HT1080 (cell line): ENCODE measurements around the gene MAOA. TPM values are rescaled to one million over a fixed set of nuclear protein-coding genes. Genes with fewer than 3 reads are reported as not detected.
"Not testable (repeated sequence)": the region's sequence is repeated elsewhere in the genome, so short reads cannot be mapped to it uniquely, and the experiment has no call there.

Experiments used
- DNase-seq: peaks from one replicate; pipeline ENCODE4 v3.0.0-alpha.2; 2015; ENCODE audit warnings: low read depth
- total RNA-seq: library from RNA; depleted of rRNA; stranded (reverse); fragments of >200 nt; shearing (Covaris generic); gene quantifications from 2 replicates; pipeline ENCODE4 v1.2.3, GENCODE V29; 2014

Gene MAOA
- total RNA-seq, 1 experiment from 2014 or later: 14.5 TPM

DNA sequence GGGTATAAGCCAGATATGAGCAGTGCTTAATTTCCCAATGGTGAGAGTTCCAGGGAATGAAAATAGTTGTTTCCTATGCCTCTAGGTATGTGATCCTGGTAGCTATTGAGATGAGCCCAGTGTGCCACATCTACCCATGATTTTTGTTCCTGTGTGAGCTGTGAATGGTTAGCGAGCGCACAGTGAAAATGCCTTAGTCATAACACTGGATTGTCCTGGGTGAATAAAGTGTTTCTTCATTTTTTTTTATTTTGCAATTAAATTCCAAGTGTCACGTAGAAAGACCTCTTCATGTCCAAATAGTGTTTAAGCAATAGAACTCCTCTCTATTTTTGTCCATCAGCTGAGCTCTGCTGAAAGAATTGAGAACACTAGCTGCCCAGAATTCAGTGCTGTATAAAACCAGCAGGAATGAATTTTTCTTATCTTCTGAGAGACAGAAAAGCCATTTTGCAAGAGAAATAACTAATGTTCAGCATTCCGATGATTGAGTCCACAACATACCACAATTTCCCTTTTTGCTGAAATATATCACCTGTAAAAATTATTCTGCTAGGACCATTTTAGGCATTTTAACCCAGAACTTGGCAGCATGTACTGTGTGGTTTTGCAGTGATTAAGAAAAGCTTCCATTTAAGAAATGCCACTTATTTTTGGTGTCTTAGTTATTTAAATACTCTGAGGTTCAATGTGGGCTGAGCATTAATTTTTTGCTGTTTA is 5.6 kb downstream of the MAOA start:
- no peak for DNase-seq

DNA sequence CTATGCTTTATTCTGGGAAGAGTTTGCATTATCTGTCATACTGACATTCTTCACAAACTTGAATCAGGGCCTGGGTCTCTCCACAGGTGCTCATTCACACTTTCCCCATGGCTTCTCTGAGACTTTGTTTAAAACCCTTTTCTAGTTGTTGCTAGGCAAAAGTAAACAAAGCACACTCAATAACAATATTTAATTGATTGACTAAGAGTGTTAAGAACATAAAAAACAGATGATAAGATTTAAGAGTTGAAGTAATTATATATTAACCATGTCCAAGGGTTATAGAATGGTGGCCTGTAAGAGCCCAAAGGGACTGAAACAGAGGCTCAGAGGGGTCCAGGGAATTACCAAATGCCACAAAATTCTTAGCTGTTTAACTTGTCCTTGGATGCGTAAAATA is 7.1 kb downstream of the MAOA start:
- no peak for DNase-seq

DNA sequence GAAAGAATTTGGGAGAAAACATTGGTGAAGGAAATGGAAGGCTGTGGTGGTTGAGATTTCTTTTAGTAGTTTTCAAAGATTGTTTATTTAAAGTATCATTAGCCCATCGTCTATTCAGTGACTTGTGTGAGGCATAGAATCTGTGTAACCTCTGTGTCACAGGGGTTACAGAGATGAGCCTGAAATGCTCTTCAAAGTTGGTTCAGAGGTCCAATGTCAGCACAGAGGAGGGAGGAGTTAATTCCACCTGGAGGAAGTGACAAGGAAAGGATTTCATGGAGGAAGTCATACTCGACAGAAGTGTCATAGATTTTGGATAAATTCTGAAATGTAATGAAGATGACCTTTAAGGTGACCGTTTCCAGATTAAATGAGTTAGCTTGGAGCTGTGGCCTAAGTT is 8.2 kb downstream of the MAOA start:
- no peak for DNase-seq

DNA sequence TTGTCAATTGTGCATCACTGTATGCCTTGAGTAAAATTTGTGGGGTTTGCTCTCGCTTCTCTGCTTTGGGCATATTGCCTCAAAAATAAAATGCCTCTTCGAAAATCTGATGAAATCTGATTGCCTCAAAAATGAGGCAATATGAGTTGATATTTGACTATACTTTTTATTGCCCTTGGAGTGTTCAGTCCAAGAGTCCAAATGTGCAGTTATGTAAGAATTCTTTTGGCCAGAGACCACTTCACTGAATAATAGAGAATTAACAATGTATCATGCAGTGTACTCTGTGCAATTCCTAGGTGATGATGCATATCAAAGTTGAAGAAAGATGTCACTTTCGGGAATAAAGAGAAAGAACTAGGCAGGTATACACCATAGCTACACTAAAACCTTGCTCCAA is 8.6 kb downstream of the MAOA start:
- no peak for DNase-seq

DNA sequence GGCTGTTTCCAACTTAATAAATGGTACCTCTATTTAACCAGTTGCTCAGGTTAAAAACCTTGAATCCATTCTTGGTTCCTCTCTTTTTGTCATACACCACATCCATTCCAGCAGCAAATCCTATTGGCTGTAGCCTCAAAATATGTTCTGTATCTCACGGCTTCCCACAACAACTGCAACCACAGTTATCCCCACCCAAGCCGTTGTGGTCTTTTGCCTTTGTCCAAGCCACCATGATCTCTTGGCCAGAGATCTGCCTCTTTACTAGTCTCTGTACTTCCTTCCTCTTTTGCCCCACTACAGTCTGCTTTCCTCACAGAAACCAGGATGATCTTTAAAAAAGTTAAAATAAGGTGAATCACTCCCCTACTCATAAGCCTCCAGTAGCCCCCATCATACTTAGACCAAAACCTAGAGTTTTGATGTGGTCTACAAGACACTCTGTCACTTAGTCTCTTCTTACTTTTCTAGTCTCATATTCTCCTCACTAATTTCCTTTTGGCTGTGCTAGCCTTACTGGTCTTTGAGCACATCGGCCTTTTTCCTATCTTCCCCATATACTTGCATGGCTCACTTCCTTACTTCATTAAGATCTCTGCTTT is 10.3 kb downstream of the MAOA start:
- no peak for DNase-seq

DNA sequence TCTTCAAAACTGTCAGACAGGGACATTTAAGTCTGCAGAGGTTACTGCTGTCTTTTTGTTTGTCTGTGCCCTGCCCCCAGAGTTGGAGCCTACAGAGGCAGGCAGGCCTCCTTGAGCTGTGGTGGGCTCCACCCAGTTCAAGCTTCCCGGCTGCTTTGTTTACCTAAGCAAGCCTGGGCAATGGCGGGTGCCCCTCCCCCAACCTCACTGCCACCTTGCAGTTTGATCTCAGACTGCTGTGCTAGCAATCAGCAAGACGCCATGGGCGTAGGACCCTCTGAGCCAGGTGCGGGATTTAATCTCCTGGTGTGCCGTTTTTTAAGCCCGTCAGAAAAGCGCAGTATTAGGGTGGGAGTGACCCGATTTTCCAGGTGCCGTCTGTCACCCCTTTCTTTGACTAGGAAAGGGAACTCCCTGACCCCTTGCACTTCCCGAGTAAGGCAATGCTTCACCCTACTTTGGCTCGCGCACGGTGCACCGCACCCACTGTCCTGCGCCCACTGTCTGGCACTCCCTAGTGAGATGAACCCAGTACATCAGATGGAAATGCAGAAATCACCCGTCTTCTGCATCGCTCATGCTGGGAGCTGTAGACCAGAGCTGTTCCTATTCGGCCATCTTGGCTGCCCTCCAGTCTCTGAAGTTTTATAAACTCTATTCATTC is 20.0 kb downstream of the MAOA start:
- DNase-seq: not testable (repeated sequence)

DNA sequence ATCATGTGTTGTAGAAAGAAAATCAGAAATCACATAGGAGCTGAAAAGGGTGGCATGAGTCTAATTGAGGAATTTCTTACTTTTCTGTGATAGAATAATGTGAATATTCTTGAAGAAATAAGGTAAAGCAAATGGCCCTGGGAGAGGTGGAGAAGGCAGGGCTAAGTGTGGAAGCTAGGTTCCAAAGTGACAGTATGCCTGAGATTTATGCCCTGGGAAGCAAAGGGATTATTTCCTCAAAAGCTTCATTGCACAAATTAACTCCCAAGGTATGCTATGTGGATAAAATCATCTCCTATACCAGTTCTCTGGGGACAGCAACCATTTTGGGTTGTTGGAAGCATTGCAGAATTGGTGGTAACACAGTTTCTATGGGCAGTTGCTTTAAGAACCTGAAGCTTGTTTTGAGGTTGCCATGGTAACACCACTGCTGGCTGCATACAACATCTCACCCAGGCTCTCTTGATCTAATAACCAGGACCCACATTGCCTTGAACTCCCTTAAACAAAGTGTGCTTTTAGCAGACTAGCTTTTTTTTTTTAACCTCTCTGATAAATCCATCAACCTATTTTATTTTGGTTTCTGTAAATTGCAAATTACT is 21.0 kb downstream of the MAOA start:
- DNase-seq: peak; percentile 6

DNA sequence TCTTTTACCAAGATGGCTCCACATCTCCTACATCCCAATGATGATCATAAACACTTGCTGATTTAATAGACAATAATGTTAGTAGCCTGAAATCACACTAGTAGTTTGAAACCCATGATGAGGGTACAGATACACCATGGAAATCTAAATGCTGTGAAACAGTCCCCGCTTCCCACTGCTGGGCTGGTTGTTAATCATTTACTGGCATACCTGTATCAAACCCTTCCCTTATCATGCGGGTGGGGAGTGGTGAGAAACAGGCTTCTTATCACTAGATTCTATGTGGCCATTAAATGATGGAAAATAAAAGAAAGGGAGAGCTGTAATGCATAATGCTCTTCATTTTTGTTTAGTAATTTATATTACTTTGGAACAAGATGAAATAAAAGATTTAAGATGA is 21.9 kb downstream of the MAOA start:
- no peak for DNase-seq

DNA sequence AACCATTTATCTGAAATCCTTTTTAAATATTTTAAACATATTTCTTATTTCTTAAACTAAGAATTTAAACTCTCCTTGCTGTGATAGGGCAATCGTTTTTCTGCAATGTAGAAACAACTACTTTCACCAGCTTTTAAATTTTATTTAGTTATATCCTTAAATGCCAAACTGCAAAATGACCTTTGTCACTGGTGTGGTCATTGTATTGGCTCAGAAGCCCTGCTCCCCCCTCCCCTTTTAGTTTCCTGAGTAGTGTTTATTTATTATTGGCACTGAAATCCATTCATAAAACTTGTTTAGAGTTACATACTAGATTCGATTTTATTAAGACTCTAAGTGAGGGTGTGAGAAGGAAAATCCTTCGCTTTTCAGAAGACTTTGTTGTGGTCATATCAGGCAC is 23.0 kb downstream of the MAOA start:
- no peak for DNase-seq

DNA sequence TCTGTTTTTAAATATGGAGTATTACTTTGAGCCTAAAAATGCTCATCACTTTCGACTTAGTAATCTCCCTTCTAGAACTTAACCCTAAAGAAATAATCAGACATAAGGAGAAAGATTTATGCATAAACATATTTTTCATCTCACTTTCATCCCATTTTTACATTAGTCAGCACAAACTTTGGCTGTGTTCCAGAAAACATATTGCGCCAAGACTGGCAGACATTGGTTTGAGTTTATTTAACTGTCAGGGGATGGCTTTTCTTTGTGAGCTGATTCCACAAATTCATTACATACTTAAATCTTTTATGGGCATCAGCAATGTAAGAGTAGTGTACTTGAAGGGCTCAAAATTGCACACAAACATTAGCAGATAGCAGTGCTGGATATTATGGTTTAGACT is 23.7 kb downstream of the MAOA start:
- DNase-seq: no peak

DNA sequence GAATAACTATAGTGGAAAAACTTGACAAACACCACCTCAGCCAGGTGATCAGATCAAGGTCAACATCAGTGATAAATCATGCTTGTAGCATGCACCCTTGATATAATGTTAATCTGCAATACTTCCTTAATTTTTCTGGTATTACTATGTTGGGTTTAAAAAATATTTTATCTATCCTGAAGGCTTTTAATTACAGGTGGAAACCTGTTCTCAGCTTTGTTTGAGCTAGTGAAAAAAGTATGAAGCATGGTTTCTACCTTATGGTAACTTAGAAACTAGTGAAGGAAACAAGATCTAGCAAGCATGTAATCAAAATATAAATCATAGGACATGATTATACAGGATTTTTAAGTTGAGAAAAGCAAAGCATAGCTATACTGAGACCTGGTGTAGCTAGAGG is 26.6 kb downstream of the MAOA start:
- no peak for DNase-seq

DNA sequence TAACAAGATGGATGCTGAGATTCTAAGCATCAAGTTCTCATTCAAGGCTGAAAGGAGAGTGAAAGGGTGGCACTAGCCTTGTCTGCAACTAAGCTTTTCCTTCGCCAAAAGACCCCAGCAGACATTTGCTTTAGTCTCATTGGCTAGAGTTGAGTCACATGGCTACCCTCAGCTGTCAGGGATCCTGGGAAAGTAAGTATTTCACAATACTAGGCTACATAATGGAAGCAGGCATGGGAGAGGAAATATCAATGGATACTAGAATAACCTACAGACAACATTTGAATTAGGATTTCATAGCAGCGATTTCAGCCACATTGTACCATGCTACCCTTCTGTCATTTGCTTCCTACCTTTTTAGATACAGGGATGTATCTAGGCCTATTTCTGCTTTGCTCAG is 29.1 kb downstream of the MAOA start:
- no peak for DNase-seq

DNA sequence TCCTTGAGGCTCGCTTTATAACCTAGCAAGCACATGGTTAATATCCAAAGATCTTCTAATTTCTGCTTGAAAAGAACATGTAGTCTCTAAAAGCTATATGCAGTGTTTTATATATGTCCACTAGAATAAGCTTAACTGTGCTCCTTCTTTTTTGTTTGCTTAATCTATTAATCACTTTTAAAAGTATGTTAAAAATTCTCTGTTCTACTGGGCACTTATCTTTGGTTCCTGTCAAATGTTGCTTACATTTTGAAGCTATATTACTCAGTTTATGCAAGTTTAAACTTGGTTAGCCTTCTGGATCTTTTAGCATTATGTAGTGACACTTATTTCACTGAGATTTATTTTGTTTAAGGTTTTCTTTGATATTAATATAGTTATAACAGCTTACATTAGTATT is 32.5 kb downstream of the MAOA start:
- DNase-seq: no peak

DNA sequence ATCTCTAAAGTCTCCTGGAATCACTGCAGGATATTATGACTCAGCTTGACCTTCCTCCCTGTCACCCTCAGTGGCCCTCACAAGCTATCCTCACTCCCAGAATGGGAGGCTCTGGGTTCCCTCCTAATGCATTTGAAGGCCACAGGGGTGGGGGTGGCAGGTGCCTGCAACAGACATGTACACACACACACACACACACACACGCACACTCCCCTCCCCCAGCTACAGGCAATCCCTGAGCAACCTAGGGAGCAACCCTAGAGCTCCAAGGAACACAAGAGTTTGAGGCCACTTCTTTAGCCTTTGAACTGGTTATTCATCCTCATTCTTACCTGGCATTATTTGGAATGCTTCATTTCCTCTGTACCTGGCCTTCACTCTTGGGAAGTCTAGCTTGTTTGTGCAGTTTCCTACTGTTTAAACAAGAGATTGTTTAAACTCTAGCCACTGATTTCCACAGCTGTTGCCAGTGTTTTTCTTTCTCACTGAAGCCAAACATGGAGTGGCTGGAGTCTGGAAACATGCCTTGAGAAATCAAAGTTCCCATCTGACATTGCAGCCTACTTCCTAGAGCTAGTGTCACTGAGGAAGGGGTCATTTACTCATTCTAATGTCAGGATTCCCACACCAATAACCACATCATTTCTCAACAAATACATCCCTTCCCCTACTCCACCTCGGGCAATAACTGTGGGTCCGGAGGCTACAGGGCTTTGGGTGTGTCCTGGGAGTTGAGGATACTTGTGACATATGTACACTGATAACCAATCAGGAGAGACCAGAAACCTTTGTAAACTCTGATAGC is 37.7 kb downstream of the MAOA start:
- DNase-seq: peak; percentile 11

DNA sequence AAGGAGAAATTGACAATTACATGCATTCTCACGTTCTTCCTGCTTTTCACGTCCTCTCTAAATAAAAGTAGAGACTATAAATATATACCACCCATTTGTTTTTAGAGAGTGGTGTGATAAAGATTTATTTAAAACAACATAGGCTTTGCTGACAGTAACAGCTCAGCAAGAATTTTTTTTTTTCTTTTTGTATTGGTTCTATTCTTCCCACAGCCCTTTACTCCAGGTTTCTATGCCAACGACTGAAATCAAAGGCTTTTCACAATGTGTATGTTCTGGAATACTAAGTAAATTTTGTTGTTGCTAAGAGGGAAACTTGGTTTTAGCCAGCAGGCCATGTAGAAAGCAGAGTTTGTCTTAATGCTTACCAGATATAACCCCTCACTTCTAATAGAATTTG is 43.4 kb downstream of the MAOA start:
- DNase-seq: no peak

DNA sequence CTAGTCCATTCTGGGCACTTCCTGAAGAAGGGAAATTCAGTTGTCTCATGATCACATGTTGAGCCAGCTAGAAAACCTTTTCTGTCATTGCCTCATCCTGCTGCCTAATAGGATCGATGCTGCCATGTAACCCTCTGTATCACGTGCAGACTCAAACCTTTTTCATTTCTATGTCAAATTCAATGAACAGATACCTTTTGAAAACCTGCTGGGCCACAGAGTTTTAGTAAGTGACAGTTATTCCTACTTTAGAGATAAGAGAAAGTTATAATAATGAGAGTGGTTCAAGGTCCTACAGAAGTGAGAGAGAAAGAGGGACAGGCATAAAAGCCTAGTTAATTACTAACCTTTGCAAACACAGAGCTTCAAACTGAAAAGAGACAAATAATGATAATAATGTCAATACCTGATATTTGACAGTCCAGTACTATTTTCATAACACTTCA is 46.0 kb downstream of the MAOA start:
- no peak for DNase-seq

DNA sequence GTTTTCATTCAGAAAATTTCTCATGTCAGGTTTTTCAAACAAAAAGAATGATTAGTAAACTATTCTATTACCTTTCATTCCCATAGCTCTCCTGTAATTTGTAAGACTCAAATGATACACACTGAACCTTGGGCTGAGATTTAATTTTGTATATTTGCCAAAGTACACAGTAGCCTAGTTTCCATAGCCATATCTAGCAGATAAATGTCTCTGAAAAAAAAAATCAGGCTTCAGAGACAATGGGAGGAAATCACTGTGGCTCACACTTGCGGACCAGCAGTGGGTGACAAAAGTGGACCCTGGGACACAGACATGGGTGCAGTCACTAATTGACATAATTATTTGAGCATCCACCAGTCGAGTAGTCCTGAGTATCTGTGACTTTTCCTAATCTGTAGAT is 46.6 kb downstream of the MAOA start:
- DNase-seq: no peak

DNA sequence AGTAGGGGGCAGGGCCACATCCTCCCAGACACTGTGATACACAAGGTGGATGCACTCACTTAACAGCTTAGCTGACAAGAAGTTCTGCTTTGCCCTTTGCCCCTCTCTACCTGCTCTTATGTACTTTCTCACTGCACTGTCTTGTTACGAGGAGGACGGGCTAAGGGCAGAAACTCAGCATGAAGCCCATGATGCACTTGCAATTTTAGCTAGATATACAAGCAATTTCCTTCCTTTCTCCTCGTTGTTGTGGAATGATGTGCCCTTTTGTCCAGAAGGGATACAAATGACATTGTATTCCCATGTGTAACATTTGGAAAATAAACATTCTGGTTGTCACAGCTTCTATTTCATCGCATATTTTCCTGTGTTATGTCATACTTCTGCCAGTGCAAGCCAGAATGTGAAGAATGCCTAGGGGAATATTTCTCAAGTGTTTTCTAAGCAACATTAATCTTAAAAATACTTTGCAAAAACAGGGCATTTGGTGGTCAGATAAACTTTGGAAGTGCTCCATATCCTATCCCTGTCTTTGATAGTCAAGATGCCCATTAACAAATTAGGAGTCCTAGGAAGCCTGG is 47.2 kb downstream of the MAOA start:
- DNase-seq: peak; percentile 64

DNA sequence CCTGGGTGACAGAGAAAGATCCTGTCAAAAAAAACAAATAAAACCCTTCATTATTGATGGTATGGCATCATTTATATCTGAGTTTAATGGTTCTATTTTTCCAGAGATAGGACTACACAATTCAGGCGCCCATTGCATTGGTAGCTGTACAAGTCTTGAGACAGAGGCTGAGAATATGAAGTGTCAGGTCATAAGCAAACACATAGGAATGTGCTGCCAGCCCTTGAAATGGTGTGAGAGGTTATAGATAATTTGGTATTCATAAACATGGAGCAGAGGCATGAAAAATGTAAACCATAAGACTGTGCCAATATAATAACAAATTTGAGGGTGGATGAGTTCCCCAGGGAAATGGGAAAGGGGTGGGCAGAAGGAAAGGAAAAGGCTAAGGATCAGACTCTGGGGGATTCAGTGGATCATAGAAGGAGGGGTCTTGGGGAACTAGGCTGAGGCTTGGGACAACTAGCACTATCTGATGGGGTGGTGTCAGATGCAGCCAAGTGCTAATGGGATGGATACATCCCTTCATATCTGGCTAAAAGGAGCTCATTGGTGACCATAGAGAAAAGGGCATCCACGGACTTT is 50.8 kb downstream of the MAOA start:
- DNase-seq: no peak

DNA sequence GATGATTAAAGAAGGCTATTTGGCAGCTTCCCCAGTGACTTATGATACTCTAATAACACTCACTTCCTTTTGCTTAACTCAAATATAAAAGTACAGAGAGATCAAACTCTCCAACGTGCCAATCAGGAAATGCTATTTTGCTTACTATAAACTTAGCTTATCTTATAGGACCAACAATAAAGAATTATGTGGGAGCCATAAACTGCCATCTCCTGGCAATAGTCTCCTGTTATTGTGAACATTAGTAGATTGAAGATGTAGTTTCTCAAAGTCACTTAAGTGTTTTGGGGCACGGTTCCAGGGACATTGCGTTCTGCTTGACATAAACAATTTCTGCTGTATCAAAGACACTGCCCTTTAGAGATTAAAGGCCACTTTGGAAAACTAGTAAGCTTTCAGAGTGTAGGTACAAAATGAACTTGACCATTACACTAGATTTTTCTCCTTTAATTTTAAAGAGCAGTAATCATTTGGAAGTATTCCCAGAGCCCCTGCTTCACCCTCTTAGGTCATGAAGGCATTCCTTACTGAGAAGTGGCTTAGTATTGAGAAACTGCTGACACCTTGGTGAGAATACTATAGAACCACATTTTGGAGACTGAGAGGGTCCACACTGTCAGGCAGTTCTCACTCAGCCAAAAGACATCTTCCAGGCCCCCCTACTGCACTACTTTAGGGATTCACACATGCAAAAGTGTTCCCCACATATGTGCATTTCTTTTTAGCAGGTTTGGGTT is 51.9 kb downstream of the MAOA start:
- DNase-seq: no peak
